Body of pancreas (tissue), 4 donors: ENCODE results near the gene SRRM4. TPM values are rescaled to one million over a fixed set of nuclear protein-coding genes. Genes with fewer than 3 reads are reported as not detected.

Experiments
- ATAC-seq: fragments of 150-250 bp; one replicate; pipeline ENCODE4 v1.9.1; 2016
- DNase-seq, 4 donors: peaks; one replicate each; pipeline ENCODE4 v3.0.0-alpha.2; 2019
- H3K27ac ChIP-seq, 4 donors: fragments of 200-600 bp; sonication (generic); 1 replicate in 3 of 4; 2 replicates in 1 of 4; pipeline versions ENCODE4 v1.5.1 to v1.6.1; 2016 to 2019; ENCODE audit warnings: mild to moderate bottlenecking in 1 of 4, mixed read lengths in 1 of 4, moderate library complexity in 1 of 4
- H3K27me3 ChIP-seq, 2 donors: fragments of 200-600 bp; sonication (generic); one replicate each; pipeline ENCODE4 v1.6.0; 2016; ENCODE audit warnings: mild to moderate bottlenecking in 1 of 2
- H3K36me3 ChIP-seq, 2 donors: fragments of 200-600 bp; sonication (generic); replicated peaks in 1 of 2; 2 replicates each; pipeline ENCODE4 v1.5.1; 2016; ENCODE audit warnings: low read depth in 2 of 2; ENCODE audit not compliant: insufficient read depth in 1 of 2
- H3K4me1 ChIP-seq: fragments of 200-600 bp; sonication (generic); one replicate; pipeline ENCODE4 v1.6.0; 2016
- H3K4me3 ChIP-seq, 2 donors: fragments of 200-600 bp; sonication (generic); 1 replicate in 1 of 2; 2 replicates in 1 of 2; pipeline ENCODE4 v1.5.1; 2016 to 2019
- H3K9me3 ChIP-seq, 3 donors: fragments of 200-600 bp; sonication (generic); 1 replicate in 2 of 3; 2 replicates in 1 of 3; pipeline ENCODE4 v1.5.1; 2016
- POLR2A ChIP-seq, 3 donors: fragments of 450-650 bp; IDR thresholded peaks; one replicate each; pipeline ENCODE4 v1.6.1; 2016; ENCODE audit warnings: antibody characterized with exemption in 3 of 3, mild to moderate bottlenecking in 2 of 3
- WGBS, 2 donors: methylation state at CpG; one replicate each; pipeline ENCODE4 v1.1.5; 2017; 5-methylcytosine and 5-hydroxymethylcytosine counted together
- intact Hi-C: fragments of 100-400 bp; cut with DNase I; formaldehyde crosslinking; loops from one replicate; pipeline ENCODE4 v1.15.1; 2023
- total RNA-seq, 2 donors: library from RNA; depleted of rRNA; stranded (reverse); fragments of >200 nt; gene quantifications; one replicate each; pipeline ENCODE4 v1.1.0, GENCODE V29; 2016
- TF ChIP-seq, protein P1 (sequence below), 7 experiments: fragments of 450-650 bp in 4 of 7; fragments of 200-600 bp in 3 of 7; sonication (generic) in 3 of 7; IDR thresholded peaks; one replicate each; pipeline ENCODE4 v1.5.1; 2016 to 2019; ENCODE audit warnings: antibody characterized with exemption in 7 of 7

Gene SRRM4
- total RNA-seq, 2 donors from 2014 or later: not detected

DNA sequence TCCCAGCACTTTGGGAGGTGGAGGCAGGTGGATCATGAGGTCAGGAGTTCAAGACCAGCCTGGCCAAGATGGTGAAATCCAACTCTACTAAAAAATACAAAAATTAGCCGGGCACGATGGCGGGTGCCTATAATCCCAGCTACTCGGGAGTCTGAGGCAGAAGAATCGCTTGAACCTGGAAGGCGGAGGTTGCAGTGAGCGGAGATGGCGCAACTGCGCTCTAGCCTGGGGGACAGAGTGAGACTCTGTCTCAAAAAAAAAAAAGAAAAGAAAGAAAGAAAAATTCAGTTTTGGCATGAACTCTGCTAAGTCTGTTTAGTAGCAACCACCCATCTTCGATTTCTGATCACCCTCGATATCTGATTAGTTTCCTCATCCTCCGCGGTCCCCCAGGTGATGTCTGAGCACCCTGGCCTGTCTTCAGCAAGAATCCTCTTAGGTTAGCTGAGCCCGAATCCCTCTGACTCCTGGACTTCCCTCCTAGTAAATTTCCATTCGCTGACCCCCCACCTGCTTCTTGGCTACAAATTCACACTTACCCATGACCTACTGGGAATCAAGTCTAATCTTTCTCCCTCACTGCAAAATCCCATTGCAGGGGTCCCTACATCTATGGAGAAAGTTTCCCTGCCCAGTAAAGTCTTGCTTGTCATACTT, 196.5 kb downstream of the SRRM4 start:
- no peaks in the 10 kb centered on the region for H3K36me3 ChIP-seq
- H3K27ac ChIP-seq: peak overlapping the region in 2 of 4 donors; percentile 77 to 91
- H3K4me1 ChIP-seq: peaks cover 35% of the 10 kb centered on the region
- TF ChIP-seq POLR2A (IDR thresholded peaks at IDR 0.05): no peak
- TF ChIP-seq, protein P1, sequence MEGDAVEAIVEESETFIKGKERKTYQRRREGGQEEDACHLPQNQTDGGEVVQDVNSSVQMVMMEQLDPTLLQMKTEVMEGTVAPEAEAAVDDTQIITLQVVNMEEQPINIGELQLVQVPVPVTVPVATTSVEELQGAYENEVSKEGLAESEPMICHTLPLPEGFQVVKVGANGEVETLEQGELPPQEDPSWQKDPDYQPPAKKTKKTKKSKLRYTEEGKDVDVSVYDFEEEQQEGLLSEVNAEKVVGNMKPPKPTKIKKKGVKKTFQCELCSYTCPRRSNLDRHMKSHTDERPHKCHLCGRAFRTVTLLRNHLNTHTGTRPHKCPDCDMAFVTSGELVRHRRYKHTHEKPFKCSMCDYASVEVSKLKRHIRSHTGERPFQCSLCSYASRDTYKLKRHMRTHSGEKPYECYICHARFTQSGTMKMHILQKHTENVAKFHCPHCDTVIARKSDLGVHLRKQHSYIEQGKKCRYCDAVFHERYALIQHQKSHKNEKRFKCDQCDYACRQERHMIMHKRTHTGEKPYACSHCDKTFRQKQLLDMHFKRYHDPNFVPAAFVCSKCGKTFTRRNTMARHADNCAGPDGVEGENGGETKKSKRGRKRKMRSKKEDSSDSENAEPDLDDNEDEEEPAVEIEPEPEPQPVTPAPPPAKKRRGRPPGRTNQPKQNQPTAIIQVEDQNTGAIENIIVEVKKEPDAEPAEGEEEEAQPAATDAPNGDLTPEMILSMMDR (IDR thresholded peaks at IDR 0.05): no peak
- ATAC-seq (no peak), DNase-seq (no peak)
- no peaks in the 10 kb centered on the region for H3K9me3 ChIP-seq
- no peaks in the 10 kb centered on the region for H3K27me3 ChIP-seq
- 91 to 92% methylated on average over 15 of the region's 15 CpGs for WGBS, 2 donors
- H3K4me3 ChIP-seq: no peak overlapping the region
- intact Hi-C loops: no loop called here

DNA sequence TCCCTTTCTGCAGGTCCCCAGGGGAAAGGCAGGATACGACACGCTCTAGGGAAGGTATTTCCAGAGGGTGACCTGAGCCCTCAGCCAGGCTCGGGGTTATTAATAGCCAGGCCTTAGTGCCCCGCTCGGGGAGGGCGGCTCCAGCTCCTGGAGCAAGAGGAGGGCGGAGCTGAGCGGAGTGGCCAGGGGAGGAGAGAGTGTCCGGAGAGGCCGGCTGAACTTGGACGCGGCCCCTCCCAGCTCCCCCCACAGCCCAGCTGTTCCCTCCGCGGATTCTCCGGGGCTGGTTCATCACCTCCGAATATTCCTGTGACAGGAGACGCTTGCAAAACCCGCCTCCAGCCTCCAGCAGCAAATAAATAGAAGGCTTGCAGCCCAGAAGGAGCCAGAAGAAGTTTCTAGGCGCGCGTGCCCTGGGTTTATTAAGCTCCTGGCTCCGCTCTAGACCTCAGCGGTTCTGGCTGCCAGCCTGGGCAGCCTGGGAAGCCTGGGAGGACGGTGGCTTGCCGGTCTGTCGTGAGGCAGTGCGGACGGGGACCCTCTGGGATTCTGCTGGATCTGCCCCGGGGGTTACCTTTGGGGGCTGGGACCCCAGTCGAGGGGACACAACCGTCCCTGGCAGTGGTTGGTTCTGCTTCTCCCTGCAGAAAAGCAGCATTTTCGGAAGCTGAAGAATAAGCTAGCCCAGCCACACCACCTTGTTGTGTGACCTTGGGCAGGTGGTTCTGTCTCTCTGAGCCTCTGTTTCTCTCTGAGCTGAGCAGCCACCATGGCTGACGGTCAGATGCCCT, 197.4 kb downstream of the SRRM4 start, which contains the start of gene HSPB8:
TSS of gene HSPB8 (plus strand) at position 388 of the 791 bp plus-strand sequence. CDS start at position 770, 382 bp downstream.
- Histone ChIP-seq H3K36me3 (no peaks in the 10 kb centered on the region), H3K27ac (peak within 1 kb of the TSS; percentile 68 to 91 (median 82)), H3K27me3 (no peaks in the 10 kb centered on the region), H3K4me3 (no peak within 1 kb of the TSS), H3K4me1 (peaks cover 35% of the 10 kb centered on the region), H3K9me3 (no peaks in the 10 kb centered on the region)
- intact Hi-C loops: no loop called here
- 3 to 4% methylated on average over 5 to 33 of the region's 33 CpGs for WGBS, 2 donors
- ATAC-seq (peak; percentile 80), DNase-seq (peak; percentile 73 to 83 (median 80))
- TF ChIP-seq, protein P1 (IDR thresholded peaks at IDR 0.05): peak in 1 of 7 experiments; percentile 4
- peak; percentile 80 to 92 (median 83) for TF ChIP-seq POLR2A (IDR thresholded peaks at IDR 0.05)

DNA sequence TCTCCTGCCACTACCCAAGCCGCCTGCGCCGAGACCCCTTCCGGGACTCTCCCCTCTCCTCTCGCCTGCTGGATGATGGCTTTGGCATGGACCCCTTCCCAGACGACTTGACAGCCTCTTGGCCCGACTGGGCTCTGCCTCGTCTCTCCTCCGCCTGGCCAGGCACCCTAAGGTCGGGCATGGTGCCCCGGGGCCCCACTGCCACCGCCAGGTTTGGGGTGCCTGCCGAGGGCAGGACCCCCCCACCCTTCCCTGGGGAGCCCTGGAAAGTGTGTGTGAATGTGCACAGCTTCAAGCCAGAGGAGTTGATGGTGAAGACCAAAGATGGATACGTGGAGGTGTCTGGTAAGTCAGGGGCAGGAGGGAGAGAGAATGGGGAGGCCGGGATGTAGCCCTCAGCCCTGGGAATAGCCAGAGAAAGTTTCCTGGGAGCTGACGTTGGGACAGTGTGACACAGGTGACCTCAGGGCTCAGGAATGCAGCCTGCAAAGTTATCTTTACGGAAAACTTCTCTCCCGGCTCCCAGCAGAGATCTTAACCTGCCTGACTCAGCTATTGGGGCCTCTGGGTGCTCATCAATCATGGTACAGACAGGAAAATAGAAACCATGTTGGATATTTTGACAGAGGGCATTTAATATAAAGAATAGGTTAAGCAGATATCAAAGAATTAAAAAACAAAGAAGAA, 198.1 kb downstream of the SRRM4 start:
- Histone ChIP-seq H3K36me3 (no peaks in the 10 kb centered on the region), H3K9me3 (no peaks in the 10 kb centered on the region), H3K4me3 (no peak overlapping the region), H3K4me1 (peaks cover 35% of the 10 kb centered on the region), H3K27me3 (no peaks in the 10 kb centered on the region), H3K27ac (peak overlapping the region; percentile 68 to 91 (median 82))
- peak; percentile 64 to 73 (median 66) for DNase-seq
- WGBS, 2 donors: 32 to 37% methylated on average over 5 to 18 of the region's 18 CpGs
- intact Hi-C loops: no loop called here
- peak; percentile 77 for ATAC-seq
- TF ChIP-seq, protein P1 (IDR thresholded peaks at IDR 0.05): no peak
- peak; percentile 26 to 66 (median 46) for TF ChIP-seq POLR2A (IDR thresholded peaks at IDR 0.05)

DNA sequence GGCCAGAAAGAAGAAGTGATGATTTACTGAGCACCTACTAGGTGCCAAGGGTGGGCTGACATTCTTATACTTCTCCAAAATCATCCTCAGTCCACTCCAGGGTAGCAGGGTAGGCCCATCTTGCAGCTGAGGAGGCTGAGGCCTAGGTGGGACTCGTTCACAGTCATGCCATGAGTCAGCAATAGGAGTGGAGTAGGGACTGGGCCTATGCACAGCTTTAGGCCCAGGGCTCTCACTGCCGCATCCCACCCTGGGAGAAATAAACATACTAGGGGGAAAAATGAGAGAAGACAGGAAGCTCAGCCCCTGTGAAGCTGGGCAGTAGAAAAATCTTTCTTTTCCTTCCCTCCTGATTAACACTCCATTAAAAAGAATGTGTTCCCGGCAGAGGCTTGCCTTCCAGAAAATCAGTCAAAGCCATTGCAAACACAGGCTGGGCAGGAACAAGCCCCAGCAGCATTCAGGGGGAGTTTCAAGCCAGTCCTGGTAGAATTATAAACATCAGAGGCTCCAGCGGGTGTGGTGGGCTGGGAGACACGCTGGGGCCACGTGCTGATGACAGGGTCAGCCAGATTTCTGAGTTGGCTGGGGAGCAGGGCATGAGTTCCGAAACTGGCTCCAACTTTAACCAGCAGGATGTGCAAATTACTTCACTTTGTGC, 199.2 kb downstream of the SRRM4 start:
- DNase-seq (peak in 1 of 4 donors; percentile 9), ATAC-seq (no peak)
- intact Hi-C loops: no loop called here
- peaks cover 35% of the 10 kb centered on the region for H3K4me1 ChIP-seq
- H3K4me3 ChIP-seq: no peak overlapping the region
- H3K9me3 ChIP-seq: no peaks in the 10 kb centered on the region
- no peaks in the 10 kb centered on the region for H3K27me3 ChIP-seq
- 59 to 61% methylated on average over 7 of the region's 7 CpGs for WGBS, 2 donors
- H3K36me3 ChIP-seq: no peaks in the 10 kb centered on the region
- TF ChIP-seq, protein P1 (IDR thresholded peaks at IDR 0.05): no peak
- TF ChIP-seq POLR2A (IDR thresholded peaks at IDR 0.05): no peak
- H3K27ac ChIP-seq: peak overlapping the region; percentile 71 to 91 (median 82)
